HUES48 (cell line): ENCODE measurements around the gene RNF17.

Experiments
- H3K27ac ChIP-seq: one replicate; pipeline ENCODE4 v1.7.0; 2013; ENCODE audit warnings: low read depth, low read length, inconsistent platforms
- H3K27me3 ChIP-seq: 2 replicates; pipeline ENCODE4 v1.6.1; 2013; ENCODE audit warnings: mild to moderate bottlenecking, low read length; ENCODE audit not compliant: control insufficient read depth, insufficient read depth
- H3K36me3 ChIP-seq: 2 replicates; pipeline ENCODE4 v1.6.1; 2013; ENCODE audit warnings: low read length; ENCODE audit not compliant: control insufficient read depth, insufficient read depth
- H3K4me1 ChIP-seq: 2 replicates; pipeline ENCODE4 v1.6.1; 2013; ENCODE audit warnings: mild to moderate bottlenecking, low read length; ENCODE audit not compliant: control insufficient read depth, insufficient read depth
- H3K4me3 ChIP-seq: 2 replicates; pipeline ENCODE4 v1.5.1; 2013; ENCODE audit warnings: mild to moderate bottlenecking, low read depth, low read length
- H3K9ac ChIP-seq: 2 replicates; pipeline ENCODE4 v1.6.1; 2013; ENCODE audit warnings: mild to moderate bottlenecking, low read depth, low read length, moderate library complexity
- H3K9me3 ChIP-seq: 2 replicates; pipeline ENCODE4 v1.6.1; 2013; ENCODE audit warnings: low read length; ENCODE audit not compliant: control insufficient read depth, insufficient read depth

The RNF17 gene

DNA sequence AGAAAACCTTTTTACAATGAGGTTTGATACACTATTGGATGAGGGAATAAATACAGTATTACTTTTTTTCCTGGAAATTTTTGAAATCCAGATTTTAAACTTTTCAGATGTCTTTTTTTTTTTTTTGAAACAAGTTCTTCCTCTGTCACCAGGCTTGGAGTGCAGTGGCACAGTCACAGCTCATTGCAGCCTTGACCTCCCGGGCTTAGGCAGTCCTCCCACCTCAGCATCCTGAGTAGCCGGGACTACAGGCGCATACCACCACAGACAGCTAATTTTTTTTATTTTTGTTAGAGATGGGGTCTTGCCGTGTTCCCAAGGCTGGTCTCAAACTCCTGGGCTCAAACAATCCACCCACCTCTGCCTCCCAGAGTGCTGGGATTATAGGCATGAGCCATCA is 96.8 kb downstream of the RNF17 start:
- no peak overlapping the region for H3K9ac ChIP-seq
- no peaks in the 10 kb centered on the region for H3K9me3 ChIP-seq
- H3K27me3 ChIP-seq: no peaks in the 10 kb centered on the region
- H3K4me3 ChIP-seq: no peak overlapping the region
- H3K27ac ChIP-seq: no peak overlapping the region
- no peaks in the 10 kb centered on the region for H3K36me3 ChIP-seq
- H3K4me1 ChIP-seq: no peaks in the 10 kb centered on the region

DNA sequence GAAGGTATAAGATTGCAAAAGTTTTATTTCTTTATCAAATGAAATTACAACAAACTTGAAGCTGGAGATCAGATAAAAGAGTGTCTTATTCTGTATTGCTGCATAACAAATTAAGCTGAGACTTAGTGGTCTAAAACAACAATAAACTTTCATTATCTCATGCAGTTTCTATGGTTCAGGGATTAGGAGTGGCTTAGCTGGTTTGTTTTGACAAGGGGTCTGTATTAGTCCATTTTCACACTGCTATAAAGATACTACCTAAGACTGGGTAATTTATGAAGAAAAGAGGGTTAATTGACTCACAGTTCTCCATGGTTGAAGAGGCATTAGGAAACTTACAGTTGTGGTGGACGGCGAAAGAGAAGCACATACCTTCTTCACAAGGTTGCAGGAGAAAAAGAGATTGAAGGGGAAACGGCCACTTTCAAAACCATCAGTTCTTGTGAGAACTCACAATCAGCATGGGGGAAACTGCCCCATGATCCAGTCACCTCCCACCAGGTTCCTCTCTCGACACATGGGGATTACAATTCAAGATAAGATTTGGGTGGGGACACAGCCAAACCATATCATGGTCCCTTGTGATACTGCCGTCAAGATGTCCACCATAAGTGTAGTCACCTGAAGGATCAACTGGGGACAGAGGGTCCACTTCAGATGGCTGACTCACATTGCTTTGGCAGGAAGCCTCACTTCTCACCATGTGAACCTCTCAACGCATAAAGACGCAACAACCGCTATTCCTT is 97.8 kb downstream of the RNF17 start:
- H3K4me3 ChIP-seq: no peak overlapping the region
- H3K9ac ChIP-seq: no peak overlapping the region
- no peaks in the 10 kb centered on the region for H3K27me3 ChIP-seq
- H3K9me3 ChIP-seq: no peaks in the 10 kb centered on the region
- no peaks in the 10 kb centered on the region for H3K36me3 ChIP-seq
- H3K27ac ChIP-seq: no peak overlapping the region
- H3K4me1 ChIP-seq: no peaks in the 10 kb centered on the region

DNA sequence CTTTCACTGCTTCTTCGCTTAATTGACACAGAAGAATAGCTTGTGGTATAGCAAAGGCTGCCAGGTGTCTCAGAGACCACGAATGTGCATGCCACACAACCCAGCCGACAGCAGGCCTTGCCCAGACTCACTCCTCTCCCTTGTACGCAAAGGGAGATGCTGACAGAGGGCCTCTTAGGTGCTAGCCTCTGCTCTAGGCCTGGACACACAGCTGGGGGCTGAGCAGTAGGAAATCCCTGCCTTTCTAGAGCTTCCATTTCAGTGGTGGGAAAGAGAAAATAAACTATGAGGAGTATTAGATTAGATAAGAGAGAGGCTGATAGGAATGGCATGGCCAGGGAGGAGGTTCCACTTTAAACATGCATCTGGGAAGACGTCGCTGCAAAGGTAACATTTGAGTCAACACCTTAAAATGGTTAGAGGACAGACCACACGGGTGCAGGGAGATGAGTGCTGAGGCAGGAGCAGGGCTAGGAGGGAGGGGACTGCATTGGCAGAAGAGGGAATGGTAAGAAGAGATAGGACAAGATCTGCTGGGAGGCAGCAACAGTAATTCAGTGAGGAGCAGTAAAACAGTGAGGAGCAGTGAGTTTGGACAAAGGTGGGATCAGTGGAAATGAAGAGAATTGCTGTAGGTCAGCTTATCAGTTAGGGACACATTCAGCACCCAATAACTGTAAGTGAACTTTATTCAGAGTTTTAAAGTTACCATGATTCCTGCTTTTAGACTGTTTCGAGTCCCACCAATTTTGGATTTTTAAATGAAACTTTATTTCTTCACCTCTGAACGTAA is 100.0 kb downstream of the RNF17 start:
- Histone ChIP-seq H3K27me3 (no peaks in the 10 kb centered on the region), H3K4me1 (no peaks in the 10 kb centered on the region), H3K36me3 (no peaks in the 10 kb centered on the region), H3K4me3 (no peak overlapping the region), H3K27ac (no peak overlapping the region), H3K9me3 (no peaks in the 10 kb centered on the region), H3K9ac (no peak overlapping the region)

DNA sequence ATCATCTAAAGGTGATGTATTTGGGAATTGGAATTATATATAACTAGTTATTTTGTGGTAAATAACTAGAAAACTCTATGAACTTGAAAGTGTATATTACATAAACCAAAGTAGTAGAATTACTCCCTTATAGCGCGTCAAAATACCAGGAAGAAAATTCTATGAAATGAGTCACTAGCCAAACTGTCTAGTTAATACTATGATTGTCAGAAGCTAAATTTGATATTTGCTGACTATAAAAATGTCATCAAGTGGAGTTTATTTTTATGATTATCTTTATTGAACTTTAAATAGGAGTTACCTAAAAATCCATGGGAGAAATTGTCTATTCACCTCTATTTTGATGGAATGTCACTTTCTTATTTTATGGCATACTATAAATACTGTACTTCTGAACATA is 100.6 kb downstream of the RNF17 start:
- Histone ChIP-seq H3K4me3 (no peak overlapping the region), H3K27ac (no peak overlapping the region), H3K9me3 (no peaks in the 10 kb centered on the region), H3K36me3 (no peaks in the 10 kb centered on the region), H3K27me3 (no peaks in the 10 kb centered on the region), H3K9ac (no peak overlapping the region), H3K4me1 (no peaks in the 10 kb centered on the region)

DNA sequence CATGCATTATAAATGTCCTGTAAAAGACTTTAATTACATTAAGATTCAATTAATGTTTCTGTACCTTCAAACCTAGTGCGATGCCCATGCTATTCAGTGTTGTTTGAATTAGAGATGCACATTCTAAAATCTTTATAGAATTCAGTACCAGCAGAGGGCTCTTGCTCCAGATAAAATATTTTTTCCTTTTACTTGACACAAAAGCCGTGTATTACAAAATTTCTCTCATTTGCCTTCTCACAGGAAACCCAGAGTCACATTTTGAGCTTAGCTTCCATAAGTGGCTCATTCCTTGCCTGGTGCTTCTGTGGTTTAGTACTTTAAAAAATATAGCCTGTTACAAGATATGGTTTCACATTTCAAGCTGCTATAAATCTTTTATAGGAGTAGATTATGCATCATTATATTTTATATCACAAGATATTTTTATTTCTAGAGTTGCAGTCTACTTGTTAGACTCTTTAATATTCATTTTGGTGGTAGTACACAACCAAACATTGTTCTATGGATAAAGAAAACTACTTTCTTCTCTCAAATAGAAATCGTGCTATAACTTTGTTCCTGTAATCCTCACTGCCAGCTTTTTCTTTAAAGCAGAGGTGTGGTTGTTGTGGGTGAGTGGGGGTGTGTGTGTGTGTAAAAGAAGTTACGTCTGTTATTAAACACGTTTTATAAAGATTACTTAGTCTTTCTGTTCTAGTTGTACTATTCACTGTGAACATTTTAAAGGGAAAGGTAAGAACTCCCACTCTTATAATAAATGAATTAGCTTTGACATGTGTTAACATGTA is 101.4 kb downstream of the RNF17 start:
- H3K36me3 ChIP-seq: no peaks in the 10 kb centered on the region
- no peak overlapping the region for H3K27ac ChIP-seq
- no peaks in the 10 kb centered on the region for H3K4me1 ChIP-seq
- no peaks in the 10 kb centered on the region for H3K9me3 ChIP-seq
- H3K4me3 ChIP-seq: no peak overlapping the region
- no peak overlapping the region for H3K9ac ChIP-seq
- H3K27me3 ChIP-seq: no peaks in the 10 kb centered on the region

DNA sequence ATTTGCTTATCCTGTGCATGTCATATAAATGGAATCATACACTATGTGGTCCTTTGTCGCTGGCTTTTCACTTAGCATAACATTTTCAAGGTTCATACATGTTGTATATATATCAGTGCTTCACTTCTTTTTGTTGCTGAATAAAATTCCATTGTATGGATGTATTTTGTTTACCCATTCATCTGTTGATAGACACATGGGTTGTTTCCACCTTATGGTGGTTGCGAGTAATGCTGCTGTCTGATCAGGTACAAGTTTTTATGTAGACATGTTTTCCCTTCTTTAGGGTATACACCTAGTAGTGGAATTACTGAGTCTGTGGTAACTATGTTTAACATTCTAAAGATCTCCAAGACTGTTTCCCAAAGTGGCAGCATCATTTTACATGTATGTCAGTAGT is 102.5 kb downstream of the RNF17 start:
- Histone ChIP-seq H3K9ac (no peak overlapping the region), H3K27me3 (no peaks in the 10 kb centered on the region), H3K27ac (no peak overlapping the region), H3K36me3 (no peaks in the 10 kb centered on the region), H3K4me3 (no peak overlapping the region), H3K4me1 (no peaks in the 10 kb centered on the region), H3K9me3 (no peaks in the 10 kb centered on the region)

DNA sequence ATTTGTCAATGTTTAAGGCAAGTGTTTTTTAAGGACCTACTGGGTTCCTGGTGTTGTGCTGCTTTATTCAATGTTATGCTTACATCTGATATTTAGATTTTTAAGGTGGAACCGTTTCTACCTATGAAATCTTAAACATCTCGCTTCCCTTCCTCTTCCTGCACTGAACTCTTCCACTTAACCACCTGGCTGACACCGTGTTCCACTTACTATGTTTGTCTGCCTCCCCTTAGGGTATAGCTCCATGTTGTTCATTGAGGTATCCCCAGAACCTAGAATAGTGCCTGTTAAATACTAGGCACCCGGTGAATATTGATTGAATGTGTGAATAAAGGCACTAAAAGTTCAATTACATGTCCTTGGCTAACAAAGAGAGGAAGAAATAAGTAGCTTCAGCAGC is 104.9 kb downstream of the RNF17 start:
- H3K4me3 ChIP-seq: no peak overlapping the region
- H3K9ac ChIP-seq: no peak overlapping the region
- no peaks in the 10 kb centered on the region for H3K27me3 ChIP-seq
- no peaks in the 10 kb centered on the region for H3K9me3 ChIP-seq
- no peaks in the 10 kb centered on the region for H3K4me1 ChIP-seq
- no peak overlapping the region for H3K27ac ChIP-seq
- no peaks in the 10 kb centered on the region for H3K36me3 ChIP-seq

DNA sequence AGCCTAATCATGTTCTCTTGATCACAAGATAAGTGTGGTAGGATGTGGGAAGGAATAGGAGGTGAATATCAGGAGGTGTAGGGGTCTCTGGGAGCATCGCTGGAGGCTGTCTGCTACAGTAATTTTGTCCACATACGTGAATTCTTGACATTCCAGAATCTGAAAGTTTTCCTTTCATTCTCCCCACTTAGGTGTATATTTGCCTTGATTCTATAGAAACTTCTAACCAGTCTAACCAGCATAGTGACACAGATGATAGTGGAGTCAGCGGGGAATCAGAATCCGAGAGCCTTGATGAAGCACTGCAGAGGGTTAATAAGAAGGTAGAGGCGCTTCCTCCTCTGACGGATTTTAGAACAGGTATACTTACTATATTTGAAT is 106.4 kb downstream of the RNF17 start:
- Histone ChIP-seq H3K27ac (no peak overlapping the region), H3K27me3 (no peaks in the 10 kb centered on the region), H3K36me3 (no peaks in the 10 kb centered on the region), H3K4me3 (no peak overlapping the region), H3K9me3 (no peaks in the 10 kb centered on the region), H3K9ac (no peak overlapping the region), H3K4me1 (no peaks in the 10 kb centered on the region)

DNA sequence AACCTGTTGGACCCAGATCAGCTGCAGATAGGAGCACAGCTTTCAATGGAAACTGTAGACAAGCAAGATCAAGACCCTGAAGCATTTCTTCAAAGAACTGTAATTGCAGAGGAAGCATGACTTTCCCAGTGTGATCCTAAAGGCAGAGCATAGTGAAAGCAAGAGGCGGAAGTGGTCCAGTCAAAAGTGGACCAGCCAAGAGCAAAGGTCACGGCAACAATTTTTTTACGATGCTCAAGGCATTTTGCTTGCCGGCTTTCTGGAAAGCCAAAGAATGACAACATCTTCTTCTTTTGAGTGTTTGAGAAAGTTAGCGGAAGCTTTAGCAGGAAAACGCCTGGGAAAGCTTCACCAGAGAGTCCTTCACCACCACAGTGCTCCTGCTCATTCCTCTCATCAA is 111.6 kb downstream of the RNF17 start:
- no peaks in the 10 kb centered on the region for H3K9me3 ChIP-seq
- H3K36me3 ChIP-seq: no peaks in the 10 kb centered on the region
- H3K4me1 ChIP-seq: peaks cover 13% of the 10 kb centered on the region; the same call in 1 of the 2 replicates
- H3K27ac ChIP-seq: no peak overlapping the region
- no peaks in the 10 kb centered on the region for H3K27me3 ChIP-seq
- no peak overlapping the region for H3K4me3 ChIP-seq
- H3K9ac ChIP-seq: no peak overlapping the region

DNA sequence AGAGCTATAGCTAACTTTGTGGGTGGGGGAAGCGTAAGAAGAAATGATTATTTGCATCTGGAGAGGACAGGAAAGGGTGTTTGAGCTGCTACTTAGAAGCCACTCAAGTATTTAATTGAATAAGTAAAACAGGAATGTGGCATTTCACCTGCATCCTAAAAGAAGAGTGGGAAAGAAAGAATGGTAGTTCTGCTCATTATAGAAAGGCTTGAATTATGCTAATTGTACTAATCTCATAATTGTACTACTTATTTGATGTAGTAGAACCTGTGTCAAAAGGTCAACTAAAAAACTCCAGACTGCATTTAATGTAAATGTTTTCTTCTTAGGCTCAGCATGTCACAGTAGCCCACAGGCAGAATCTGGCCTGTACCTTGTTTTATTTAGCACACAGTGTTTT is 113.6 kb downstream of the RNF17 start:
- Histone ChIP-seq H3K4me3 (no peak overlapping the region), H3K9ac (peak overlapping the region; percentile 31; the same call in 1 of the 2 replicates), H3K4me1 (peaks cover 13% of the 10 kb centered on the region; the same call in 1 of the 2 replicates), H3K36me3 (peaks cover under 1% of the 10 kb centered on the region), H3K9me3 (no peaks in the 10 kb centered on the region), H3K27me3 (no peaks in the 10 kb centered on the region), H3K27ac (no peak overlapping the region)

DNA sequence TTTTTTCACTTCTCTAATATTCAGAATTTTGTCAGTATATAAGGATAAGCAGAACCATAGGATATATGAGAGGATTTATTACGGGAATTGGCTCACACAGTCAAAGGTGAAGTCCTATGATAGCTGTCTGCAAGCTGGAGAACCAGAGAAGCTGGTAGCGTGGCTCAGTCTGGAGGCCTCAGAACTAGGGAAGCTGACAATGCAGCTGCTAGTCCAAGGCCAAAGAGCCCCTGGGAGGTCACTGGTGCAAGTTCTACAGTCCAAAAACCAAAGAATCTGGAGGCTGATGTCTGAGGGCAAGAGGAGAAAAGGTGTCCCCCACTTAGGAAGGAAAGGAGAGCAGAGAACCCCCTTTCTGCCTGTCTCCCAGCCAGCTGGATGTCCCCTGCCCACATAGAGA is 114.4 kb downstream of the RNF17 start:
- Histone ChIP-seq H3K4me3 (no peak overlapping the region), H3K36me3 (peaks cover 9% of the 10 kb centered on the region), H3K27ac (no peak overlapping the region), H3K9me3 (no peaks in the 10 kb centered on the region), H3K4me1 (peaks cover 13% of the 10 kb centered on the region; the same call in 1 of the 2 replicates), H3K27me3 (no peaks in the 10 kb centered on the region), H3K9ac (no peak overlapping the region)
